GM21423 (cell line): Measurements from ENCODE around the gene DNAH1.
"Not testable (repeated sequence)": the region's sequence is repeated elsewhere in the genome, so short reads cannot be mapped to it uniquely, and the experiment has no call there.

Experiments
- ATAC-seq: cut with Tn5 transposase; IDR thresholded peaks from one replicate; pipeline ENCODE4 v1.9.1; 2021; ENCODE audit warnings: mild to moderate bottlenecking, moderate library complexity; ENCODE audit not compliant: unreplicated experiment

The DNAH1 gene

DNA sequence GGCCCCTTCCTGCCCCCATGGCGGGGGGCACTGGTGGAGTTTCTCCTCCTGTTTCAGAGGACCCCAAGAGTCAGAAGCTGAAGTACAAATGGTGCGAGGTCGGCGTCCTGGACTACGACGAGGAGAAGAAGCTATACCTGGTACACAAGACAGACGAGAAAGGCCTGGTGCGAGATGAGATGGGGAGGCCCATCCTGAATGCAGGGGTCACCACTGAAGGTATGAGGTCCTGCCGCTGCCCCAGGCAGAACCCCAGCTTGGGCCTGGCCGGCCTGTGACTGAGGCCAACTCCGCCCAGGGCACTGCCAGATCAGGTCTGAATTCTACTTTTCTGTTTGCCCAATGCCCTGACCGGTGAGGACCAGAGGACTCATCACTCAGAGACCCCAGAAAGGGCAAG is 15.0 kb downstream of the DNAH1 start:
- ATAC-seq: no peak

GRCh38 chr3:52331906-52332305 is 15.8 kb downstream of the DNAH1 start:
- no peak for ATAC-seq

DNA sequence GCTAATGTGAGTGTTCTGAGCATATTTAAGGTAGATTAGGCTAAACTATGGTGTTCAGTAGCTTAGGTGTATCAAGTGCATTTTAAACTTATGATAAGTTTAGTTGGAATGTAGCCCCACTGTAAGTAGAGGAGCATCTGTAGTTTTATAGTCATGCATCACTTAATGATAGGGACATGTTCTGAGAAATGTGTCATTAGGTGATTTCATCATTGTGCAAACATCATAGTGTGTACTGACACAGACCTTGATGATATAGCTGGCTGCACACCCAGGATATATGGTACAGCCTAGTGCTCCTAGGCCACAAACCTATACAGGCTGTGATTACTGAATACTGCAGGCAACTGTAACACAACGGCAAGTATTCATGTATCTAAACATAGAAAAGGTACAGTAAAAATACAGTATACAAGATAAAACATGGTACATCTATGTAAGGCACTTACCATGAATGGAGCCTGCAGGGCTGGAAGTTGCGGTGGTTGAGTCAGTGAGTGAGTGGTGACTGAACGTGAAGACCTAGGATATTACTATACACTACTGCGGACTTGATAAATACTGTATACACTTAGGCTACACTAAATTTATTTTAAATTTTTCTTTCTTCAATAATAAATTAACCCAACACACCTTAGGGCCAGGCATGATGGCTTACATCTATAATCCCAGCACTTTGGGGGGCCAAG is 17.9 kb downstream of the DNAH1 start:
- no peak for ATAC-seq

DNA sequence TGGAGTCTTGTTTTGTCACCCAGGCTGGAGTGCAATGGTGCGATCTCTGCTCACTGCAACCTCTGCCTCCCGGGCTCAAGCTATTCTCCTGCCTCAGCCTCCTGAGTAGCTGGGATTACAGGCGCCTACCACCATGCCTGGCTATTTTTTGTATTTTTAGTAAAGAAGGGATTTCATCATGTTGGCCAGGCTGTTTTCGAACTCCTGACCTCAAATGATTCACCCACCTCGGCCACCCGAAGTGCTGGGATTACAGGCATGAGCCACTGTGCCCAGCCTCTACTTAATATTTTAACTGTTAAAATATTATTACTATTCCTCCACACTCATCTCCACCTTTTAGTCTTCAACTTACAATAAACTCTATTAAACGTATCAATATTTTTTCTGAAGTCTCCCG is 22.0 kb downstream of the DNAH1 start:
- not testable (repeated sequence) for ATAC-seq

- ATAC-seq: no peak
Observed at GRCh38 chr3:52339612-52340011, 23.5 kb downstream of the DNAH1 start.

- ATAC-seq: no peak
Observed at GRCh38 chr3:52341123-52341522, 25.0 kb downstream of the DNAH1 start.

- ATAC-seq: no peak
Observed at GRCh38 chr3:52343946-52344600, 28.0 kb downstream of the DNAH1 start.

DNA sequence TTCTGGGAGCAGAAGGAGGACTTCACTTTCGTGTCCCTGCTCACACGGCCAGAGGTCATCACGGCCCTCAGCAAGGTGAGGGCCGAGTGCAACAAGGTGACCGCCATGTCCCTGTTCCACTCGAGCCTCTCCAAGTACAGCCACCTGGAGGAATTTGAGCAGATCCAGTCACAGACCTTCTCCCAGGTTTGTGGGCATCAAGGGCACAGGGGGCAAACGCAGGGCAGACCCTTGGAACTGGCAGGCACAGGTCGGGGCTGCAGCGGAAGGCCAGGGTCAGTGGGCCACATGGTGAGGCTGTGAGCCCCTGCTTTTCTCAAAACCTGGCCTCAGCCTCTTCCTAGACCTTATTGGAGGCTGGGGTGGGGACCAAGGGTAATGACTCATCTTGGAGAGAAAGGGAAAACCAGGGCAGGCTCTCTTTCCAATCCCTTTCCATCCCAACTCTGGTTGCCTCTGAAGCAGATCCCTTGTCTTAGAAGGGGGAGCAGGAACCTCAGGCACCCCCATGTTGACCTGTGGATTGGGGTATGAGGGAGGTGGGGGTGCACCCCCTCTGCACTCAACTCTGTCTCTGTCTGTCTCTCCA is 29.5 kb downstream of the DNAH1 start:
- ATAC-seq: no peak

- ATAC-seq: no peak
Observed at GRCh38 chr3:52346623-52347530, 30.8 kb downstream of the DNAH1 start.

- no peak for ATAC-seq
Observed at GRCh38 chr3:52347716-52348635, 31.9 kb downstream of the DNAH1 start.

GRCh38 chr3:52349131-52349530 is 33.0 kb downstream of the DNAH1 start:
- no peak for ATAC-seq

- no peak for ATAC-seq
Observed at GRCh38 chr3:52349611-52350395, 33.7 kb downstream of the DNAH1 start.

- ATAC-seq: no peak
Observed at GRCh38 chr3:52350416-52350815, 34.3 kb downstream of the DNAH1 start.

DNA sequence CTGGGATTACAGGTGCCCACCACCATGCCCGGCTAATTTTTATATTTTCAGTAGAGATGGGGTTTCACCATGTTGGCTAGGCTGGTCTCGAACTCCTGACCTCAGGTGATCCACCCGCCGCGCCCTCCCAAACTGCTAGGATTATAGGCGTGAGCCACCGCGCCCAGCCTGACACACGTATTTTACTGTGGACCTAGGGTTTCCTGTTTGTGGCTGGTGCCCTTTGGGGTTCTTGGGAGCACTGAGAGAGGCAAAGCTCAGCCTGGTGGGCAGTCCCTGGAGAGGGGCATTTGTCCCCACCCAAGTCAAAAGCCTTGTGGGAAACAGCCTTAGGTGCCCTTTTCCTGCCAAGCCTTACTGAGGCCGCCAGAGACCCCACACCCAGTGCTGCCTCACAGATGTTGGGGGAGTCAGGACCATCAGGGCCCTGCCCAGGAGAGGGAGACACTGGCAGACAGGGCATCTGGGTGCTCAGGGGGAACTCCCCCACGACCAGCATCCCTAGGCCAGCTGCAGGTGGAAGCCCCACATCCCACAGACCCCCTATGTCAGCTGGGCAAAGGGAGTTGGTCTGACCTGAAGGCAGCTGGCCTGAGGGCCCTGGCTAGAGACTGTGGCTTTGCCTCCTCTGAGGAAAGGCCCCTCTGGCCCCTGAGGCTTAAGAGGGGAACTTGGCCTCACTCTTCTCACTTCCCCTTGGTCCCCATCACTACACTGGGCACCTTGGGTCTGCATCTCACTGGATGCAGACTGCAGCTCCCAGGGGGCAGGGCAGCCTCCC is 35.1 kb downstream of the DNAH1 start:
- ATAC-seq: no peak

DNA sequence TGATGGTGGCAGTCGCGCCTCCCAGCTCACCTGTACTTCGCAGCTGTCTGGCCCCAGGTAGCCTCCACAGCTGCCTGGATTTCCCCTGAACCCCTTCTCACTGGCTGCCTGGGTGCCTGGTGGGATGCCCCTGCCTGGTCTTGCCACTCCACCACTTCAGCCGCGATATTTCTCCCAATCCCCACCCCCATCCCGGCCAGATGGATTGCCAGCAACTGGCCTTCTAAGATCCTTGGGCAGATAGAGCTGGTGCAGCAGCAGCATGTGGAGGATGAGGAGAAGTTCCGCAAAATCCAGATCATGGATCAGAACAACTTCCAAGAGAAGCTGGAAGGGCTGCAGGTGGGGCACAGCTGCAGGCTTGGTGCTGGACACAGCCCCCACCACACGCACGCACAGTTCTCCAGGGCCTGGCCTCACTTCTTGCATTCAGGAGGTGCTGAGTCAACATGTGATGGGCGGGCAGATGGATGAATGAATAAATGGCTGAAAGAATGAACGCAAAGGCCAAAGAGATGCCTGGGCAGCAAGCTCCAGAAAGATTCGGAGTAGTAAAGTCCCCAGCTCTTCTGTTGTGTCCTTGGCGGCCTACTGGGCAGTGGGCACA is 35.7 kb downstream of the DNAH1 start:
- ATAC-seq: no peak

DNA sequence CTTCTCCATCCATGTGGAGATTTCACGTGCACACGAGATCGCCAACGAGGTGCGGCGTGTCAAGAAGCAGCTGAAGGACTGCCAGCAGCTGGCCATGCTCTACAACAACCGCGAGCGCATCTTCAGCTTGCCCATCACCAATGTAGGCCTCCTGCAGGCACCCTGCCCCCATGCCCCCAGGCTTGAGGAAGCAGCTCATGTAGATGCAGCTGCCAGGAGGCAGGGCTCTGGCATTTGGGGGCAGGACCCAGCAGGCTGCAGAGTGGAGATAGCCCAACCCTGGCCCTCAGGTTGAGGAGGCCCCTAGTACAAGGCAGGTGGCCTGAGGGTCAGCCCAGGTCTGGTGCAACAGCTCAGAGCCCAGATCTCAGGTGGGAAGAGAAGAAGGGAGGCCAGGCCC is 36.4 kb downstream of the DNAH1 start:
- no peak for ATAC-seq

GRCh38 chr3:52353291-52353855 is 37.3 kb downstream of the DNAH1 start:
- ATAC-seq: no peak

GRCh38 chr3:52354676-52355075 is 38.6 kb downstream of the DNAH1 start:
- ATAC-seq: no peak
